HEK293 (cell line): ENCODE measurements around the gene LAIR2.

Experiments
- CTCF ChIA-PET: fragments of 350-600 bp; formaldehyde crosslinking; extraction: SDS; loops from one replicate; lab custom pipeline; 2021; ENCODE audit warnings: antibody characterized with exemption; lab: Yijun Ruan, JAX
- POLR2A ChIA-PET: fragments of 300-600 bp; formaldehyde crosslinking; extraction: SDS; loops from one replicate; lab custom pipeline; 2020; ENCODE audit warnings: antibody characterized with exemption, inconsistent platforms; lab: Yijun Ruan, JAX
- H3K27ac ChIP-seq: fragments of 200-500 bp; sonication (Bioruptor generic); 2 replicates; pipeline ENCODE4 v1.5.1; 2014; ENCODE audit warnings: low read depth, low read length, control low read depth, inconsistent platforms; ENCODE audit errors: extremely low read depth
- H3K36me3 ChIP-seq, 2 experiments: fragments of 200-500 bp in 1 of 2; sonication (Bioruptor generic) in 1 of 2; 1 replicate in 1 of 2; 2 replicates in 1 of 2; pipeline ENCODE4 v1.5.1; 2014 to 2017; ENCODE audit warnings: inconsistent platforms in 2 of 2, low read length in 2 of 2; ENCODE audit not compliant: control insufficient read depth in 2 of 2, insufficient read depth in 1 of 2
- H3K4me1 ChIP-seq: fragments of 200-500 bp; sonication (Bioruptor generic); 2 replicates; pipeline ENCODE4 v1.5.1; 2014; ENCODE audit warnings: mild to moderate bottlenecking, low read length, inconsistent platforms; ENCODE audit not compliant: control insufficient read depth, insufficient read depth
- H3K4me3 ChIP-seq: 2 replicates; pipeline ENCODE4 v1.5.1; 2011; ENCODE audit warnings: low read depth, mild to moderate bottlenecking, control low read depth, low read length, moderate library complexity
- H3K9me3 ChIP-seq: fragments of 200-500 bp; sonication (Bioruptor generic); 2 replicates; pipeline ENCODE4 v1.5.1; 2014; ENCODE audit warnings: low read depth, low read length, inconsistent platforms; ENCODE audit not compliant: control insufficient read depth, insufficient read depth
- EGR2 ChIP-seq: fragments of 450-650 bp; formaldehyde crosslinking; IDR thresholded peaks from 2 replicates; pipeline ENCODE4 v1.5.1; 2016; ENCODE audit warnings: low read depth, missing biosample characterization, missing genetic modification characterization
- FEZF1 ChIP-seq: fragments of 450-650 bp; formaldehyde crosslinking; IDR thresholded peaks from 2 replicates; pipeline ENCODE4 v1.5.1; 2016; ENCODE audit warnings: missing biosample characterization, missing genetic modification characterization
- GLI4 ChIP-seq: fragments of 450-650 bp; formaldehyde crosslinking; IDR thresholded peaks from 2 replicates; pipeline ENCODE4 v1.5.1; 2016; ENCODE audit warnings: missing biosample characterization, missing genetic modification characterization
- GLIS1 ChIP-seq: fragments of 450-650 bp; formaldehyde crosslinking; IDR thresholded peaks from 2 replicates; pipeline ENCODE4 v1.5.1; 2016; ENCODE audit warnings: missing biosample characterization, missing genetic modification characterization
- GLIS2 ChIP-seq: fragments of 450-650 bp; formaldehyde crosslinking; IDR thresholded peaks from 2 replicates; pipeline ENCODE4 v1.5.1; 2016; ENCODE audit warnings: missing biosample characterization, missing genetic modification characterization
- HIC1 ChIP-seq: fragments of 450-650 bp; formaldehyde crosslinking; IDR thresholded peaks from 2 replicates; pipeline ENCODE4 v1.5.1; 2016; ENCODE audit warnings: missing biosample characterization, missing genetic modification characterization
- MZF1 ChIP-seq: fragments of 450-650 bp; formaldehyde crosslinking; IDR thresholded peaks from 2 replicates; pipeline ENCODE4 v1.5.1; 2017; ENCODE audit warnings: missing biosample characterization, missing genetic modification characterization, borderline replicate concordance
- PATZ1 ChIP-seq: fragments of 450-650 bp; formaldehyde crosslinking; IDR thresholded peaks from 2 replicates; pipeline ENCODE4 v1.5.1; 2016; ENCODE audit warnings: missing biosample characterization, missing genetic modification characterization
- ZBTB8A ChIP-seq: fragments of 450-650 bp; formaldehyde crosslinking; IDR thresholded peaks from 2 replicates; pipeline ENCODE4 v1.5.1; 2016; ENCODE audit warnings: missing biosample characterization, missing genetic modification characterization
- ZFHX2 ChIP-seq: fragments of 450-650 bp; formaldehyde crosslinking; conservative IDR thresholded peaks from 2 replicates; pipeline ENCODE4 v1.5.1; 2016; ENCODE audit warnings: missing biosample characterization, missing genetic modification characterization
- ZIC2 ChIP-seq: fragments of 450-650 bp; formaldehyde crosslinking; IDR thresholded peaks from 2 replicates; pipeline ENCODE4 v1.5.1; 2016; ENCODE audit warnings: missing biosample characterization, missing genetic modification characterization
- ZNF202 ChIP-seq: fragments of 450-650 bp; formaldehyde crosslinking; IDR thresholded peaks from 2 replicates; pipeline ENCODE4 v1.5.1; 2016; ENCODE audit warnings: missing biosample characterization, missing genetic modification characterization, borderline replicate concordance
- ZNF341 ChIP-seq: fragments of 450-650 bp; formaldehyde crosslinking; IDR thresholded peaks from 2 replicates; pipeline ENCODE4; 2016; ENCODE audit warnings: low read depth, missing biosample characterization, missing genetic modification characterization
- ZNF529 ChIP-seq: fragments of 450-650 bp; formaldehyde crosslinking; IDR thresholded peaks from 2 replicates; pipeline ENCODE4 v1.5.1; 2017; ENCODE audit warnings: missing genetic modification characterization, missing biosample characterization; ENCODE audit not compliant: insufficient replicate concordance
- ZNF596 ChIP-seq: fragments of 450-650 bp; IDR thresholded peaks from 2 replicates; pipeline ENCODE4 v1.5.0; 2018; ENCODE audit warnings: missing biosample characterization, mild to moderate bottlenecking, missing genetic modification characterization, moderate library complexity
- ZNF626 ChIP-seq: fragments of 450-650 bp; sonication (Bioruptor Pico); formaldehyde crosslinking; IDR thresholded peaks from 2 replicates; pipeline ENCODE4 v1.5.1; 2018; ENCODE audit warnings: missing biosample characterization, missing genetic modification characterization, inconsistent platforms
- ZNF747 ChIP-seq: fragments of 450-650 bp; formaldehyde crosslinking; IDR thresholded peaks from 2 replicates; pipeline ENCODE4 v1.5.1; 2016; ENCODE audit warnings: missing biosample characterization, missing genetic modification characterization
- ZNF768 ChIP-seq: fragments of 450-650 bp; formaldehyde crosslinking; IDR thresholded peaks from 2 replicates; pipeline ENCODE4 v1.5.1; 2018; ENCODE audit warnings: missing biosample characterization, mild to moderate bottlenecking, missing genetic modification characterization
- ZXDB ChIP-seq: fragments of 450-650 bp; formaldehyde crosslinking; IDR thresholded peaks from 2 replicates; pipeline ENCODE4 v1.5.1; 2016; ENCODE audit warnings: missing biosample characterization, missing genetic modification characterization

Gene LAIR2

GRCh38 chr19:54458648-54459281 lies 43.9 kb upstream of the LAIR2 start:
- Histone ChIP-seq H3K4me3 (no peak overlapping the region), H3K27ac (no peak overlapping the region), H3K36me3 (peaks cover 31 to 86% of the 10 kb centered on the region in 2 experiments), H3K9me3 (no peaks in the 10 kb centered on the region), H3K4me1 (peaks cover 5% of the 10 kb centered on the region; the same call in 1 of the 2 replicates)
- CTCF ChIA-PET = interaction anchor here (1.4 kb wide), 1 partner anchor 18 kb away, joined by 3 read pairs; no protein-coding TSS in a partner anchor
- no peak for TF ChIP-seq ZNF529 (tag by site-specific recombination)
- TF ChIP-seq ZBTB8A (tag by site-specific recombination) = no peak
- TF ChIP-seq ZNF747 = no peak
- TF ChIP-seq ZNF202 (tag by site-specific recombination) = no peak
- no peak for TF ChIP-seq MZF1 (tag by site-specific recombination)
- TF ChIP-seq GLI4 (tag by site-specific recombination) = no peak
- no peak for TF ChIP-seq ZFHX2 (tag by site-specific recombination)
- TF ChIP-seq ZNF341 (tag by site-specific recombination) = no peak
- no peak for TF ChIP-seq FEZF1
- no peak for TF ChIP-seq ZNF626
- POLR2A ChIA-PET = interaction anchor here (0.8 to 6.8 kb wide), 3 partner anchors 9 to 80 kb away, joined by 3 to 64 read pairs (median 3); partner anchors contain the start of gene LENG8

GRCh38 chr19:54459282-54460229 lies 43.1 kb upstream of the LAIR2 start:
- Histone ChIP-seq H3K27ac (no peak overlapping the region), H3K36me3 (peaks cover 31 to 78% of the 10 kb centered on the region in 2 experiments), H3K4me3 (no peak overlapping the region), H3K9me3 (no peaks in the 10 kb centered on the region), H3K4me1 (peaks cover 5% of the 10 kb centered on the region; the same call in 1 of the 2 replicates)
- TF ChIP-seq GLIS2 (tag by site-specific recombination) (peak; percentile 55), ZXDB (no peak), ZNF768 (no peak), EGR2 (no peak), GLIS1 (peak; percentile 97), ZIC2 (tag by site-specific recombination) (peak; percentile 98)
- ChIA-PET CTCF (interaction anchor here (0.7 to 1.7 kb wide), 2 partner anchors 14 to 20 kb away, joined by 3 to 4 read pairs; partner anchors contain the start of gene CDC42EP5), POLR2A (interaction anchor here (0.8 to 6.8 kb wide), 3 partner anchors 10 to 81 kb away, joined by 3 to 64 read pairs (median 3); partner anchors contain the start of gene LENG8)

GRCh38 chr19:54460230-54461005 lies 42.2 kb upstream of the LAIR2 start:
- H3K36me3 ChIP-seq = peaks cover 31 to 69% of the 10 kb centered on the region in 2 experiments
- H3K4me3 ChIP-seq = no peak overlapping the region
- POLR2A ChIA-PET = interaction anchor here (0.5 to 6.8 kb wide), 2 partner anchors 11 to 779 kb away, joined by 3 to 64 read pairs; partner anchors contain the start of gene LENG8
- TF ChIP-seq HIC1 = 0 out of 2 replicates have a peak, but pooled peaks have one; percentile 20
- no peak for TF ChIP-seq ZNF596 (tag by site-specific recombination)
- peak; percentile 65 for TF ChIP-seq PATZ1 (tag by site-specific recombination)
- TF ChIP-seq, all 188 proteins: peak for 2
- CTCF ChIA-PET = interaction anchor here (0.7 to 1.7 kb wide), 2 partner anchors 13 to 21 kb away, joined by 3 to 4 read pairs; partner anchors contain the start of gene CDC42EP5
- Histone ChIP-seq H3K9me3 (no peaks in the 10 kb centered on the region), H3K4me1 (peaks cover 5% of the 10 kb centered on the region; the same call in 1 of the 2 replicates), H3K27ac (no peak overlapping the region)
